ENCODE measurements around the gene FAM186B.

The FAM186B gene

GRCh38 chr12:49635036-49635435, 29.6 kb upstream of the FAM186B start:
- no peak for DNase-seq (ENCODE audit: low read depth)
- no peak overlapping the region for H3K4me3 ChIP-seq (ENCODE audit: low read depth, low read length)
- no peak for TF ChIP-seq CTCF (IDR thresholded peaks at IDR 0.05; ENCODE audit: low read depth, low read length, missing control alignments)

GRCh38 chr12:49633703-49634345, 28.4 kb upstream of the FAM186B start:
- TF ChIP-seq CTCF (IDR thresholded peaks at IDR 0.05; ENCODE audit: low read depth, low read length, missing control alignments) = no peak
- DNase-seq (ENCODE audit: low read depth) = no peak

GRCh38 chr12:49632986-49633702, 27.7 kb upstream of the FAM186B start:
- TF ChIP-seq CTCF (IDR thresholded peaks at IDR 0.05; ENCODE audit: low read depth, low read length, missing control alignments) = no peak
- DNase-seq (ENCODE audit: low read depth) = no peak
- no peak overlapping the region for H3K4me3 ChIP-seq (ENCODE audit: low read depth, low read length)

More at GRCh38 chr12:49633703-49634345, 28.4 kb upstream of the FAM186B start:
- no peak overlapping the region for H3K4me3 ChIP-seq (ENCODE audit: low read depth, low read length)

- no peak for DNase-seq (ENCODE audit: low read depth)
- no peak overlapping the region for H3K4me3 ChIP-seq (ENCODE audit: low read depth, low read length)
- no peak for TF ChIP-seq CTCF (IDR thresholded peaks at IDR 0.05; ENCODE audit: low read depth, low read length, missing control alignments)
Measured at GRCh38 chr12:49632401-49632800, 27.0 kb upstream of the FAM186B start.

- no peak overlapping the region for H3K4me3 ChIP-seq (ENCODE audit: low read depth, low read length)
- no peak for TF ChIP-seq CTCF (IDR thresholded peaks at IDR 0.05; ENCODE audit: low read depth, low read length, missing control alignments)
- DNase-seq (ENCODE audit: low read depth) = no peak
Measured at GRCh38 chr12:49631336-49631907, 26.0 kb upstream of the FAM186B start.

GRCh38 chr12:49627752-49628360, 22.4 kb upstream of the FAM186B start:
- no peak for TF ChIP-seq CTCF (IDR thresholded peaks at IDR 0.05; ENCODE audit: low read depth, low read length, missing control alignments)
- DNase-seq (ENCODE audit: low read depth) = no peak
- no peak overlapping the region for H3K4me3 ChIP-seq (ENCODE audit: low read depth, low read length)
